ENCODE data around the gene WDFY2. TPM values are rescaled to one million over a fixed set of nuclear protein-coding genes. Genes with fewer than 3 reads are reported as not detected.
A peak's percentile ranks its signal among the peaks of the same experiment; 100 is the strongest.
"Not testable (repeated sequence)": the region's sequence is repeated elsewhere in the genome, so short reads cannot be mapped to it uniquely, and the experiment has no call there.

WDFY2 gene
- total and polyA plus RNA-seq, 11 donors = 2.0 to 12.6 (median 6.5) TPM

DNA sequence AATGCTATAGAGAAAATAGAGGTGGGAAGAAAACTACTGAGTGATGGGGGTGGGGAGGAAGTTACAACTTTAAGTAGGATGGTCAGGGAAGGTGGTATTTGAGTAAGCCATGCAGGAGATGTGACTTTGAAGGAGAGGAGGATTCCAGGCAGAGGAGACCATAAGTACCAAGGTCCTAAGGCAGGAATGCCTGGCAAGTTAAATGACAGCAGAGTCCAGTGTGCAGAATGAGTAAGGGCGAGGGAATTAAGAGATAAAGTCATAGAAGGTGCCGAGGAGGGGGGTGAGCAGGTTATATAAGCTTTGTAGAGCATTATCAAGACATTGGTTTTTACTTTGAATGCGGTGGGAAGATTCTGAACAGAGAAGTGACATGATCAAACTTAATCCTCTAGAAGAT is 43.2 kb upstream of the WDFY2 start:
- 60 to 70% (median 67%) methylated on average over 3 of the region's 3 CpGs for WGBS, 4 donors
- H3K36me3 ChIP-seq = no peaks in the 10 kb centered on the region
- peaks cover 0 to 4% (median 0%) of the 10 kb centered on the region in 12 donors for H3K9me3 ChIP-seq
- DNase-seq (no peak), ATAC-seq (no peak)
- H3K4me1 ChIP-seq = peaks cover 0 to 23% (median 6%) of the 10 kb centered on the region in 12 donors
- TF ChIP-seq POLR2A (IDR thresholded peaks at IDR 0.05) = no peak
- TF ChIP-seq, protein P1, sequence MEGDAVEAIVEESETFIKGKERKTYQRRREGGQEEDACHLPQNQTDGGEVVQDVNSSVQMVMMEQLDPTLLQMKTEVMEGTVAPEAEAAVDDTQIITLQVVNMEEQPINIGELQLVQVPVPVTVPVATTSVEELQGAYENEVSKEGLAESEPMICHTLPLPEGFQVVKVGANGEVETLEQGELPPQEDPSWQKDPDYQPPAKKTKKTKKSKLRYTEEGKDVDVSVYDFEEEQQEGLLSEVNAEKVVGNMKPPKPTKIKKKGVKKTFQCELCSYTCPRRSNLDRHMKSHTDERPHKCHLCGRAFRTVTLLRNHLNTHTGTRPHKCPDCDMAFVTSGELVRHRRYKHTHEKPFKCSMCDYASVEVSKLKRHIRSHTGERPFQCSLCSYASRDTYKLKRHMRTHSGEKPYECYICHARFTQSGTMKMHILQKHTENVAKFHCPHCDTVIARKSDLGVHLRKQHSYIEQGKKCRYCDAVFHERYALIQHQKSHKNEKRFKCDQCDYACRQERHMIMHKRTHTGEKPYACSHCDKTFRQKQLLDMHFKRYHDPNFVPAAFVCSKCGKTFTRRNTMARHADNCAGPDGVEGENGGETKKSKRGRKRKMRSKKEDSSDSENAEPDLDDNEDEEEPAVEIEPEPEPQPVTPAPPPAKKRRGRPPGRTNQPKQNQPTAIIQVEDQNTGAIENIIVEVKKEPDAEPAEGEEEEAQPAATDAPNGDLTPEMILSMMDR (IDR thresholded peaks at IDR 0.05) = no peak
- no peaks in the 10 kb centered on the region for H3K27me3 ChIP-seq
- no peak overlapping the region for H3K4me3 ChIP-seq
- peak overlapping the region in 2 of 12 donors; percentile 2 to 67 for H3K27ac ChIP-seq
- intact Hi-C loops (cut with DNase I) = no loop called here

DNA sequence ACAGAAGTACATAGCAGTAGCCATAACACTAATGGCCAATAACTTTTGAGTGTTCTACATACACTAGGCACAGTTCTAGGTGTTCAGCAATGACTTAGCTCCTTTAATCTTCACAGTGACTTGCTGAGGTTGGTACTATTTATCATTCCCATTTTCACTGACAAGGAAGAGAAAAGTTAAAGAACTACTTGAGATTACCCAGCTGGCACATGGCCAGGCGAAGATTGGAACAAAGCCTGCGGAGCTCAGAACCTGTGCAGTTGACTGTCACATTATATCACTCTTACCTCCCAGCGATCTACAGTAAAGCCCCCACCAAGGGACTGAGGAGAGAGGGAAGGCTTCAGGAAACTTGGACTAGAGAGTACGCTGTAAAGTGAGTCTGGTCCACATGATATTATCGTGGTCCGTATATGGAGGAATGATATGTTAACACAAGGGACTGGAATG is 42.4 kb upstream of the WDFY2 start:
- Histone ChIP-seq H3K27ac (peak overlapping the region in 1 of 12 donors; percentile 67), H3K36me3 (no peaks in the 10 kb centered on the region), H3K4me3 (no peak overlapping the region), H3K27me3 (no peaks in the 10 kb centered on the region), H3K4me1 (peaks cover 0 to 23% (median 6%) of the 10 kb centered on the region in 12 donors), H3K9me3 (peaks cover 0 to 4% (median 0%) of the 10 kb centered on the region in 12 donors)
- intact Hi-C loops (cut with DNase I) = no loop called here
- 33 to 39% (median 35%) methylated on average over 6 of the region's 6 CpGs for WGBS, 4 donors
- DNase-seq = no peak
- no peak for TF ChIP-seq POLR2A (IDR thresholded peaks at IDR 0.05)
- TF ChIP-seq, protein P1 (IDR thresholded peaks at IDR 0.05) = no peak
- ATAC-seq = peak in 1 of 4 donors; percentile 12

DNA sequence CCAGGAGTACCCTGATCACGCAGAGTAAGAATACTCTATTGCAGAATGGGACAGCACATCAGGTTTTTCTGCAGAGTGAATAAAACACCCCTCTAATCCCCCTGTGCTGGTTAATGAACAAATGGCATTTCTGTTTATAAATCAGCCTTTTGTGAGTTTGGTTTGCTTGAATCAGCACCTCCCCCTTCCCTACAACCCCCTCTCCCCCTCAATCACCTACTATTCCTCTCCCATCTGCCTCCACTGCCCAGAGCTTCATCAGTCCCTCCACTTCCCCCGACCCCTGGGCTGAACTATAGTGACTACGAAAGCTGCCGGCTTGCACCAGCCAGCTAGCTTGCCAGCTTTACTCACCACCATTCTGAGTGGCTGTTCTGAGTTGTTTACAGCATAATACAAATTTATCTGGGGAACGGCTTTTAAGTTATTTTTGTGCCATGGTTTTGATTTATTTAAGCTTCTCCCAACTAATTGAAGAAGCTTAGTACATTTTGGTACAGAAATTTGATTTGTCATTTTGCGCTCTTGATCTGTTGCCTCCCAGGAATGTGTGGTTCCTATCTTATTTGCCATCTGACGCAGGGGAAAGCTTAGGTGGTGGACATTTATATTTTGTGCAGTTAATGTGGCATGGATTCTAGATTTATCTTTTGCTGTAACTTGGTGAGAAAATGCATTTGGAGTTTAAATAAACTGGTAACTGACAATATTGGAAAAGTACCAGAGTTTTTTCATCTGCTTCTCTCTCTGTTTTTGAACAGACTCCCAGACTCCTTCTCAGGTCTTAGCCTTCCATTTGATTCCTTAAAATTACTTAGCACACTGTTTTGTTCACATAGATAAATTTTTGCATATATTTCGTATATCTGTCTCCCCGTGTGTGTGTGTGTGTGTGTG is 41.7 kb upstream of the WDFY2 start:
- Histone ChIP-seq H3K4me1 (peaks cover 0 to 23% (median 6%) of the 10 kb centered on the region in 12 donors), H3K36me3 (no peaks in the 10 kb centered on the region), H3K27ac (peak overlapping the region in 1 of 12 donors; percentile 67), H3K27me3 (no peaks in the 10 kb centered on the region), H3K9me3 (peaks cover 0 to 4% (median 0%) of the 10 kb centered on the region in 12 donors), H3K4me3 (peak overlapping the region in 1 of 12 donors; percentile 1)
- TF ChIP-seq, protein P1 (IDR thresholded peaks at IDR 0.05) = no peak
- no peak for TF ChIP-seq POLR2A (IDR thresholded peaks at IDR 0.05)
- 51 to 61% (median 56%) methylated on average over 9 of the region's 9 CpGs for WGBS, 4 donors
- DNase-seq (no peak), ATAC-seq (peak in 1 of 4 donors; percentile 47)
- intact Hi-C loops (cut with DNase I) = no loop called here

DNA sequence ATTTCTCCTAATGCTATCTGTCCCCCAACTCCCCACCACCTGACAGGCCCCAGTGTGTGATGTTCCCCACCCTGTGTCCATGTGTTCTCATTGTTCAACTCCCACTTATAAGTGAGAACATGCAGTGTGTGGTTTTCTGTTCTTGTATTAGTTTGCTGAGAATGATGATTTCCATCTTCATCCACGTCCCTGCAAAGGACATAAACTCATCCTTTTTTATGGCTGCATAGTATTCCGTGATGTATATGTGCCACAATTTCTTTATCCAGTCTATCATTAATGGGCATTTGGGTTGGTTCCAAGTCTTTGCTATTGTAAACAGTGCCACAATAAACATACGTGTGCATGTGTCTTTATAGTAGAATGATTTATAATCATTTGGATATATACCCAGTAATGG is 38.8 kb upstream of the WDFY2 start:
- not testable (repeated sequence) for H3K36me3 ChIP-seq, H3K27me3 ChIP-seq
- 88 to 96% (median 91%) methylated on average over 3 of the region's 3 CpGs for WGBS, 4 donors

More for the DNA sequence above, 38.8 kb upstream of the WDFY2 start:
- intact Hi-C loops (cut with DNase I); ATAC-seq; H3K27ac ChIP-seq; DNase-seq; H3K4me3 ChIP-seq; H3K9me3 ChIP-seq: not testable (repeated sequence)
- H3K4me1 ChIP-seq = peaks cover 0 to 36% (median 6%) of the 10 kb centered on the region in 12 donors
